ES-I3 (cell line): ENCODE results near the gene KCNT2.
"Not testable (repeated sequence)": the region's sequence is repeated elsewhere in the genome, so short reads cannot be mapped to it uniquely, and the experiment has no call there.

Experiments
- H3K36me3 ChIP-seq: 2 replicates; pipeline ENCODE4 v1.6.1; 2013; ENCODE audit warnings: mild to moderate bottlenecking, low read length, control low read depth, moderate library complexity; ENCODE audit not compliant: insufficient read depth
- H3K4me1 ChIP-seq: 2 replicates; pipeline ENCODE4 v1.6.1; 2013; ENCODE audit warnings: mild to moderate bottlenecking, control low read depth, low read length; ENCODE audit not compliant: insufficient read depth
- H3K9ac ChIP-seq: 2 replicates; pipeline ENCODE4 v1.6.1; 2013; ENCODE audit warnings: low read depth, mild to moderate bottlenecking, low read length, moderate library complexity
- H3K9me3 ChIP-seq: 2 replicates; pipeline ENCODE4 v1.6.1; 2013; ENCODE audit warnings: mild to moderate bottlenecking, low read length, moderate library complexity; ENCODE audit not compliant: control insufficient read depth, insufficient read depth

The KCNT2 gene

GRCh38 chr1:196302981-196303380 is 305.3 kb downstream of the KCNT2 start:
- Histone ChIP-seq H3K9me3 (no peaks in the 10 kb centered on the region), H3K36me3 (no peaks in the 10 kb centered on the region), H3K4me1 (peaks cover 25% of the 10 kb centered on the region; the same call in 1 of the 2 replicates), H3K9ac (no peak overlapping the region)

DNA sequence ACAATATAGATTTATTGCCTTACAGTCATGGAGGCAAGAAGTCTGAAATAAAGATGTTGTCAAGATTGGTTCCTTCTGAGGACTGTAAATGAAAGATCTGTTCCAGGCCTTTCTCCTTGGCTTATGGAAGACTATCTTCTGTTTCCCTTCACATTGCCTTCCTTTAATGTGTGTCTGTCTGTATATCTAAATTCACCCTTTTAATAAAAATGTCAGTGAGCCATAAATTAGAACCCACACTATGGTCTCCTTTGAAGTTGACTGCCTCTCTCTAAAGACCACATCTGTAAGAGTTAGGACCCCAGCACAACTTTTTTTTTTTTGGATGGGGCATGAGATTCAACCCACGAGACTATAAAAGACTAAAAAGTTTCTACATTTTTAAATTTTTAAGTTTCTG is 305.8 kb downstream of the KCNT2 start:
- no peak overlapping the region for H3K9ac ChIP-seq
- peaks cover 25% of the 10 kb centered on the region; the same call in 1 of the 2 replicates for H3K4me1 ChIP-seq
- no peaks in the 10 kb centered on the region for H3K9me3 ChIP-seq
- H3K36me3 ChIP-seq, result no peaks in the 10 kb centered on the region

DNA sequence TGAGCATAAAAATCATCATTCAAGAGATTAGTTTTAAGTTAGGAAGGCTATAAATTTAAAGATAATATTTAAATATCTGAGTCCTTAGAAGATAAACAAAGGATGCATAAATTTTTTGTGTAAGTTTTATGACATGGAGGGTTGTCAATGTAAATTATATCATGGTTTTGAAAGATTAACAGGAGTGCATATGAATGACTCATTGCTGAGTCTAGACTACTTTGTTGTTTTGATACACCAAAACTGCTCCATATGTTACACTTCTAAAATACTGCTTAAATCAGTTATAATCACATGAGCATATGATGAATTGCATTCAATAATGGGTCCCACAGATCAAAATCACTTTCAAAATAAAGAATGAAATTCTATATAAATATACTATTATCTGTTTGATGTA is 312.5 kb downstream of the KCNT2 start:
- Histone ChIP-seq H3K9ac (no peak overlapping the region), H3K4me1 (no peaks in the 10 kb centered on the region), H3K36me3 (no peaks in the 10 kb centered on the region), H3K9me3 (no peaks in the 10 kb centered on the region)

DNA sequence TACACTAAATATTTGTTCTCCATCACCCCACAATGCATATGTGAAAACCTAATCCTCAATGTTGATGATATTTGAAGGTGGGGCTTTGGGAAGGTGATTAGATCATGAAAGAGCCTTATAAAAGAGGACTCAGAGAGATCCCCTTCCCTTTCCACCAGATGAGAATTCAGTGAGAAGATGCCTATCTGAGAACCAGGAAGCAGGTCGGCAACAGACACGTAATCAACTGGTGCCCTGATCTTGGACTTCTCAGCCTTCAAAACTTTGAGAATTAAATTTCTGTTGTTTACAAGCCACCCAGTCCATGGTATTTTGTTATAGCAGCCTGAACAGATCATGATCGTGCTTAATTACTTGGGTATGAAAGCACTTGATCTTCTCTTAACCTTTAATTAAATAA is 329.4 kb downstream of the KCNT2 start:
- Histone ChIP-seq H3K9me3 (no peaks in the 10 kb centered on the region), H3K36me3 (no peaks in the 10 kb centered on the region), H3K4me1 (no peaks in the 10 kb centered on the region), H3K9ac (no peak overlapping the region)

DNA sequence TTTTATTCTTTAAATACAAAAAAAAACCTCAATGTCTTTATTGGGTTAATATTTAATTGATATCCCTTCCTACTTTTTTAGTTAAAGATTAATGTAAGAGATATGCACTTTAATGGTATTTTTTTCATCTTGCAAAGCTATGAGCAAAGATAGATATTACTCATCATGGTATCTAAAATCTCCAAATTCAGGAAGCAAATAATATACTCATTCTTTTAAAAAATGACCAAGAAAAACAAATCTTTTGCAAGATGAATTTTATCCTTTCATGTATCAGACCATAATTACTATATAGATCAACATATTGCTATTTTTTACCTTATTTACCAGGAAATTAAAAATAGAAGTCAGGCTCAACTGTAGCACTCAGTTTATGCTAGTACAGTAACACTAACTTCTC is 330.4 kb downstream of the KCNT2 start:
- Histone ChIP-seq H3K9ac (no peak overlapping the region), H3K4me1 (no peaks in the 10 kb centered on the region), H3K36me3 (no peaks in the 10 kb centered on the region), H3K9me3 (no peaks in the 10 kb centered on the region)

DNA sequence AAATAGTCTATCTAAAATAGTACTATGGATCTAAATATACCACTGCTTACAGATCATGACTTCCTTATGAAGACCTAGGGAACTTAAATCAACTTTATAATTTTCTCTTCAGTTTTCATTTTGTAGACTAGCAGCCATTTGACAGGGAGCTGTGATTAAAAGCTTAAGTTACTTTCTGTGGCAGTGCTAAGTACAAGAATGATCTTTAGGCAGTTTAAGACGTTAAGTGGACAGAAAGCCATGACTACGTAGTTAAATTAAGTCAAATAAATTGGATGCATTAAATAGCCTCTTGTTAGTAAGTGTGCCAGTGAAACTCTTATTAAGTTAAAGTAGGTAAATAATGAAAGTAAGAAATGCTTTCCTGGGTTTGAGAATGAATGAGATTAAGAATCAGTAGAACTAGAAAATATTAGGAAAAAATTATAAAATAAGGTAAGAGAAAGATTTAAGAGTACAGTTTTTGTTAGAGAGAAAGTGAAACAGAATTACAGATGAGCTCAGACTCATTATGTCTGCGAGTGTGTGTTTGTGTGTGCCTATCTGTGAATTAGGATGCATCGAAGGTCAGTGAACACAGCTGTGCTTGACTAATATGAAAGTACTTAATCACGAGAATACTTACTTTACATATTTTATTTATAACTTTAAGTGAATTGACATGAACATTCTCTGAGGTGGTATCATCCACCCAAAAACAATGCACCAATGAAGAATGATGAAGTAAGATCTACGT is 336.9 kb downstream of the KCNT2 start:
- no peaks in the 10 kb centered on the region for H3K9me3 ChIP-seq
- H3K9ac ChIP-seq, result no peak overlapping the region
- no peaks in the 10 kb centered on the region for H3K36me3 ChIP-seq
- peaks cover 6% of the 10 kb centered on the region; the same call in 1 of the 2 replicates for H3K4me1 ChIP-seq

- not testable (repeated sequence) for H3K9ac ChIP-seq, H3K4me1 ChIP-seq, H3K9me3 ChIP-seq, H3K36me3 ChIP-seq
Measured at GRCh38 chr1:196263086-196263485, 345.2 kb downstream of the KCNT2 start.

DNA sequence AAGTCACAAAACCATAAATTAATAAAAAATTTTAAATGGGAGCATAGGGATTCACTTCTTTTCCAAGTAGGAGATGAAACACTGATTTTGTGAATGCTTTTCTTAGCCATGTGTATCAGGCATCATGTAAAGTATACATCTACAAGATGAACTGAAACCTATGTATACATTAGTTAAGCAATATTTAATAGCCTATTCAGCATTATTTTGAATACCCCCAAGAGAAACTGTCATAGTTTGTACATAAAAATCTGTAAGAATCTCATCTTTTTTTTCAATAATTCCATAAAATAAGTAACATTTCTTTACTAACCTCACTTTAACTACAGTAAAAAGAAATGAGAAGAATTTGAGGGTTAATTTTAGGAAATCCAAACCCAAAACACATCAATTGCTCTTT is 348.0 kb downstream of the KCNT2 start:
- Histone ChIP-seq H3K4me1 (no peaks in the 10 kb centered on the region), H3K36me3 (no peaks in the 10 kb centered on the region), H3K9ac (no peak overlapping the region), H3K9me3 (no peaks in the 10 kb centered on the region)

GRCh38 chr1:196259316-196259715 is 348.9 kb downstream of the KCNT2 start:
- H3K36me3 ChIP-seq, result no peaks in the 10 kb centered on the region
- H3K9ac ChIP-seq, result no peak overlapping the region
- no peaks in the 10 kb centered on the region for H3K4me1 ChIP-seq
- H3K9me3 ChIP-seq, result no peaks in the 10 kb centered on the region

DNA sequence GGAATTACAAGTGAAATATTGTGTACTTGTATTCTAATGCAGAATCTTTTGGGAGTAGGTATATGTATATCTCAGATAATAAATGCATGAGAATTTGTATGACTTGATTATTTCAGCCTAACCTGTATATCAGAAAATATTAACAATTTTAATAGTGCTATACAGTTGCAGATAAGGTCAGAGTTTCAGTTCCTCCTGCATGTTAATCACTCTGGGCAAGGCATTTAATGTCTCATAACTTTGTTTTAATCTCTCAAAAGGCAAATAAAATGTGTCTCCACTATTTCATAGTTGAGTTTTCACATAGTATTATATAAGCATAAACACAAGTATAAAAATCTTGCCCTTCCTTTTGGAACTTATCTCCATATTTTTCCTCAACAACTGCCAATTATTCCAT is 352.5 kb downstream of the KCNT2 start:
- Histone ChIP-seq H3K36me3 (no peaks in the 10 kb centered on the region), H3K9ac (no peak overlapping the region), H3K4me1 (no peaks in the 10 kb centered on the region), H3K9me3 (no peaks in the 10 kb centered on the region)

DNA sequence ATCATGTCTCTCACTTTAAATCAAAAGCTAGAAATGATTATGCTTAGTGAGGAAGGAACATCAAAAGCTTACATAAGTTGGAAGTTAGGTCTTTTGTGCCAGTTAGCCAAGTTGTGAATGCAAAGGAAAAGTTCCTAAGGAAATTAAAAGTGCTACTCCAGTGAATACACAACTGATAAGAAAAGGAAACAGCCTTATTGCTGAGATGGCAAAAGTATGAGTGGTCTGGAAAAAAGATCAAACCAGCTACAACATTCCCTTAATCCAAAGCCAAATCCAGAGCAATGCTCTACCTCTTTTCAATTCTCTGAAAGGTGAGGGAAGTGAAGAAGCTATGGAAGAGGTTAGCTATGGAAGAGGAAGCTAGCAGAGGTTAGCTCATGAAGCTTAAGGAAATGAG is 378.7 kb downstream of the KCNT2 start:
- no peaks in the 10 kb centered on the region for H3K9me3 ChIP-seq
- H3K36me3 ChIP-seq, result no peaks in the 10 kb centered on the region
- H3K9ac ChIP-seq, result no peak overlapping the region
- H3K4me1 ChIP-seq, result no peaks in the 10 kb centered on the region

- no peaks in the 10 kb centered on the region for H3K36me3 ChIP-seq
Measured at GRCh38 chr1:196214866-196215265, 393.4 kb downstream of the KCNT2 start.

GRCh38 chr1:196209983-196210382 is 398.3 kb downstream of the KCNT2 start:
- H3K36me3 ChIP-seq, result no peaks in the 10 kb centered on the region
- H3K9me3 ChIP-seq, result no peaks in the 10 kb centered on the region
- H3K9ac ChIP-seq, result no peak overlapping the region
- no peaks in the 10 kb centered on the region for H3K4me1 ChIP-seq

More at GRCh38 chr1:196214866-196215265, 393.4 kb downstream of the KCNT2 start:
- H3K4me1 ChIP-seq, result no peaks in the 10 kb centered on the region
- H3K9ac ChIP-seq, result no peak overlapping the region
- H3K9me3 ChIP-seq, result no peaks in the 10 kb centered on the region

DNA sequence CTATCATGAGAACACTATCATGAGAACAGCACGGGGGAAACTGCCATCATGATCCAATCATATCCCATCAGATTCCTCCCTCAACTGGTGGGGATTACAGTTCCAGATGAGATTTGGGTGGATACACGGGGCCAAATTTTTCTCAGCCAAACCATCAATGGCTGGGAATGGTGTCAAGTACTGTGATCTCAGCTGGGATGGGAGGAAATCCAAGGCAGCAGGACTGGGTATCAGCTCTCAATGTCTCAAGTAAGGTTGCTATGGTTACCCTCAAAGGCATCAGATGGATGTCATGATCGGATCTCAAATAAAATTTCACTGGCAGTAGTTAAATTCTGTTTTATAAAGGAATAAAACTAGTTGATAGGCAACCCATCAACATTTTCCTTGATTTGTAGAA is 399.0 kb downstream of the KCNT2 start:
- H3K9ac ChIP-seq, result no peak overlapping the region
- H3K36me3 ChIP-seq, result no peaks in the 10 kb centered on the region
- H3K9me3 ChIP-seq, result no peaks in the 10 kb centered on the region
- H3K4me1 ChIP-seq, result no peaks in the 10 kb centered on the region

DNA sequence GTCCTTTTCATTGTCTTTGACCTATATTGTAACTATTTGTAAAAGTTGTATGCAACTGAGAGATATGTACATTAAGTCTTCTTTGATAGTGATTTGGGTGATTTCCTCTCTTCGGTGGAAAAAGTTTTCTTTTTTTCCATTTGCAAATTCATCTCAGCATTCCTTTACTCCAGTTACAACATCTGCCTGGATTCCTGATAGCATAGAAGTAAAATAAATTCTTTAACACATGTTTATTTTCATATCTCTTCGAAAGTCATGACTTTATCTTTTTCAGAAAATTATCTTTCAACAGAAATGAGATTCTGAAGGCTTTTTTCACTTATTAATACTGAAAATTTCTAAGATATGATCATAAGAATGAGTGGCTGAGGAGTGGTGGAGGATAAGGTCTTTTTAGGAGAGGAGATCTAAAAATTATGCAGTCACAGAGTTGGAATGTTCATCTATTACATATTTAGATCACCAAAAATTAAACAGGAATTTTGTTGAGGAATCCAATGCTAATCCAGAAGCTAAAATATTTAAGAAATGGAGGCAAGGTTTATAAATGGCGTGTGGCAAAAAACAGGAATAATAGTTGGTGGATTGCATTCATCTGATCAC is 400.5 kb downstream of the KCNT2 start:
- H3K9me3 ChIP-seq, result no peaks in the 10 kb centered on the region
- no peaks in the 10 kb centered on the region for H3K4me1 ChIP-seq
- no peaks in the 10 kb centered on the region for H3K36me3 ChIP-seq
- H3K9ac ChIP-seq, result no peak overlapping the region
